ENCODE results near the gene TSPY9.
"Not testable (repeated sequence)": the region's sequence is repeated elsewhere in the genome, so short reads cannot be mapped to it uniquely, and the experiment has no call there.

The TSPY9 gene, protein sequence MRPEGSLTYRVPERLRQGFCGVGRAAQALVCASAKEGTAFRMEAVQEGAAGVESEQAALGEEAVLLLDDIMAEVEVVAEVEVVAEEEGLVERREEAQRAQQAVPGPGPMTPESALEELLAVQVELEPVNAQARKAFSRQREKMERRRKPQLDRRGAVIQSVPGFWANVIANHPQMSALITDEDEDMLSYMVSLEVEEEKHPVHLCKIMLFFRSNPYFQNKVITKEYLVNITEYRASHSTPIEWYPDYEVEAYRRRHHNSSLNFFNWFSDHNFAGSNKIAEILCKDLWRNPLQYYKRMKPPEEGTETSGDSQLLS

DNA sequence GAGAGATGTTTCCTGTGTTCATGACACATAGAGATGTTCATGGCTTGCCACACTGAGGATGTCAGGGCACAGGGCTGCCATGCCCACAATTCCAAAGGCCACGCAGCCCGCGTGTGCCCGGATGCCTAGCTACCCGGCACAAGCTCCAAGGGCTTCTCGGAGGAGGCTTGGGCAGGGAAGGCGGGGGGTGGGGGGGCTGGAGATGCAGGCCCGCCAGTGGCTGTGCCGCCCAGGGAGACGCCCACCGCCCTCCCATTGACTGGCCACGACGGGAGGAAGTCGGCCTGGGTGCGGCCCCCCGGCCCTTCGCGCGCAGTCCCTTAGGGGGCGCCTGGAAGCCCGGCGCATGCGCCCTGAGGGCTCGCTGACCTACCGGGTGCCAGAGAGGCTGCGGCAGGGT, at the start of gene TSPY9:
TSS of gene TSPY9 (plus strand) at position 301 of the 400 bp plus-strand sequence. CDS start at position 347, 46 bp downstream.
- not testable (repeated sequence) for DNase-seq

DNA sequence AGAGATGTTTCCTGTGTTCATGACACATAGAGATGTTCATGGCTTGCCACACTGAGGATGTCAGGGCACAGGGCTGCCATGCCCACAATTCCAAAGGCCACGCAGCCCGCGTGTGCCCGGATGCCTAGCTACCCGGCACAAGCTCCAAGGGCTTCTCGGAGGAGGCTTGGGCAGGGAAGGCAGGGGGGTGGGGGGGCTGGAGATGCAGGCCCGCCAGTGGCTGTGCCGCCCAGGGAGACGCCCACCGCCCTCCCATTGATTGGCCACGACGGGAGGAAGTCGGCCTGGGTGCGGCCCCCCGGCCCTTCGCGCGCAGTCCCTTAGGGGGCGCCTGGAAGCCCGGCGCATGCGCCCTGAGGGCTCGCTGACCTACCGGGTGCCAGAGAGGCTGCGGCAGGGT, 20.4 kb upstream of the TSPY9 start, which contains the start of gene TSPY1:
TSS of gene TSPY1 (plus strand) at position 301 of the 400 bp plus-strand sequence. CDS start at position 347, 46 bp downstream.
- not testable (repeated sequence) for DNase-seq

DNA sequence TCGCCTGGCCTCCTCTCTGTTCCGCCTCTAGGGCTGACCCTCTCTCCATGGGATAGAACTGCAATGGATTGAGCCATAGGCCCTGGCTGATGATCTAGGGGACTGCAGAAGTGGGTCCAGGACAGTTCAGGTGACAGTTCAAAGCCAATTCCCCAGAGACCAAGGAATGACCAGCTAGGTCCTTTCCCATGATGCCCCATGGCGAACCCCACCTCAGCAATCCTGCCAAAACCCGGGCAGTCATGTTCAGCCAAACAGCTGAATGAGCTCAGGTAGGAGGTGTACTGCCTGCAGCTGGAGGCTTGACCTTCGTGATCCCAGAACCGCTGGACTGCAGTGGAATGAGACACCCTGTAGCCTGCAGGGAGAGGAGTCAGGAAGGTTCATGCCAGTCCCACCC, 17.3 kb downstream of the TSPY9 start:
- not testable (repeated sequence) for DNase-seq

DNA sequence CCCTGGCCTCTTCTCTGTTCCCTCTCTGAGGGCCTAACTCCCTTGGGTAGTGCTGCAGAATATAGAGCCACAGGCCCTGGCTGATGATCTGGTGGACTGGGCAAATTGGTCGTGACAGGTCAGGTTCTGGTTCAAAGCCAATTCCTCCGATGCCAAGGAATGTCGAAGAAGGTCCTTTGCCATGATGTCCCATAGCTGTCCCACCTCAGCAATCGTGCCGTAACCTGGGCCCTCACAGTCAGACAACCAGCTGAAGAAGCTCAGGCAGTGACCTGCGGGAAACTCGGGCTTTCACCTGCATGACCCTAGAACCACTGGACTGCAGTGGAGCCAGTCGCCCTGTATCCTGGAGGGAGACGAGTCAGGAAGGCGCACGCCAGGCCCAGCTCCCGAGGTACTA, 29.2 kb downstream of the TSPY9 start:
- DNase-seq = not testable (repeated sequence)

DNA sequence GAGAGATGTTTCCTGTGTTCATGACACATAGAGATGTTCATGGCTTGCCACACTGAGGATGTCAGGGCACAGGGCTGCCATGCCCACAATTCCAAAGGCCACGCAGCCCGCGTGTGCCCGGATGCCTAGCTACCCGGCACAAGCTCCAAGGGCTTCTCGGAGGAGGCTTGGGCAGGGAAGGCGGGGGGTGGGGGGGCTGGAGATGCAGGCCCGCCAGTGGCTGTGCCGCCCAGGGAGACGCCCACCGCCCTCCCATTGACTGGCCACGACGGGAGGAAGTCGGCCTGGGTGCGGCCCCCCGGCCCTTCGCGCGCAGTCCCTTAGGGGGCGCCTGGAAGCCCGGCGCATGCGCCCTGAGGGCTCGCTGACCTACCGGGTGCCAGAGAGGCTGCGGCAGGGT, 40.5 kb downstream of the TSPY9 start, which contains the start of gene TSPY10:
TSS of gene TSPY10 (plus strand) at position 301 of the 400 bp plus-strand sequence. CDS start at position 347, 46 bp downstream.
- not testable (repeated sequence) for DNase-seq

Measured in NCI-H774 (cell line).